Measurements from ENCODE around the gene ELMOD3.
"Not testable (repeated sequence)": the region's sequence is repeated elsewhere in the genome, so short reads cannot be mapped to it uniquely, and the experiment has no call there.

DNA sequence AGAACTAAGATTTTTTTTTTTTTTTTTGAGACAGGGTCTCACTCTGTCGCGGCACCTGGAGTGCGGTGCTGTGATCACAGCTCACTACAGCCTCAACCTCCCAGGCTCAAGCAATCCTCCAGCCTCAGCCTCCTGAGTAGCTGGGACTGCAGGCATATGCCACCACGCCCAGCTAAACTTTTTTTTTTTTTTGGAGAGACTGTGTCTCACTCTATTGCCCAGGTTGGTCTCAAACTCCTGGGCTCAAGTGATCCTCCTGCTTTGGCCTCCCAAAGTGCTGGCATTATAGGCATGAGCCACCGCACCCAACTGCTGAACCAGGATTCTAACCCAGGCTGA, 59.8 kb downstream of the ELMOD3 start:
- TF ChIP-seq EZH2 (IDR thresholded peaks at IDR 0.05; ENCODE audit: low read depth) = not testable (repeated sequence)
- TF ChIP-seq, protein P1, sequence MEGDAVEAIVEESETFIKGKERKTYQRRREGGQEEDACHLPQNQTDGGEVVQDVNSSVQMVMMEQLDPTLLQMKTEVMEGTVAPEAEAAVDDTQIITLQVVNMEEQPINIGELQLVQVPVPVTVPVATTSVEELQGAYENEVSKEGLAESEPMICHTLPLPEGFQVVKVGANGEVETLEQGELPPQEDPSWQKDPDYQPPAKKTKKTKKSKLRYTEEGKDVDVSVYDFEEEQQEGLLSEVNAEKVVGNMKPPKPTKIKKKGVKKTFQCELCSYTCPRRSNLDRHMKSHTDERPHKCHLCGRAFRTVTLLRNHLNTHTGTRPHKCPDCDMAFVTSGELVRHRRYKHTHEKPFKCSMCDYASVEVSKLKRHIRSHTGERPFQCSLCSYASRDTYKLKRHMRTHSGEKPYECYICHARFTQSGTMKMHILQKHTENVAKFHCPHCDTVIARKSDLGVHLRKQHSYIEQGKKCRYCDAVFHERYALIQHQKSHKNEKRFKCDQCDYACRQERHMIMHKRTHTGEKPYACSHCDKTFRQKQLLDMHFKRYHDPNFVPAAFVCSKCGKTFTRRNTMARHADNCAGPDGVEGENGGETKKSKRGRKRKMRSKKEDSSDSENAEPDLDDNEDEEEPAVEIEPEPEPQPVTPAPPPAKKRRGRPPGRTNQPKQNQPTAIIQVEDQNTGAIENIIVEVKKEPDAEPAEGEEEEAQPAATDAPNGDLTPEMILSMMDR (conservative IDR thresholded peaks at IDR 0.05) = not testable (repeated sequence)
